GM20000 (cell line): ENCODE measurements around the gene SPSB4.

Experiments used
- DNase-seq: peaks from one replicate; pipeline ENCODE4 v3.0.0; 2012; ENCODE audit warnings: low spot score
- TF ChIP-seq, protein P1 (sequence below): IDR thresholded peaks from 2 replicates; pipeline ENCODE4 v1.5.1; 2012; ENCODE audit warnings: mild to moderate bottlenecking, control low read depth; ENCODE audit errors: extremely low read depth, missing control alignments

The SPSB4 gene

DNA sequence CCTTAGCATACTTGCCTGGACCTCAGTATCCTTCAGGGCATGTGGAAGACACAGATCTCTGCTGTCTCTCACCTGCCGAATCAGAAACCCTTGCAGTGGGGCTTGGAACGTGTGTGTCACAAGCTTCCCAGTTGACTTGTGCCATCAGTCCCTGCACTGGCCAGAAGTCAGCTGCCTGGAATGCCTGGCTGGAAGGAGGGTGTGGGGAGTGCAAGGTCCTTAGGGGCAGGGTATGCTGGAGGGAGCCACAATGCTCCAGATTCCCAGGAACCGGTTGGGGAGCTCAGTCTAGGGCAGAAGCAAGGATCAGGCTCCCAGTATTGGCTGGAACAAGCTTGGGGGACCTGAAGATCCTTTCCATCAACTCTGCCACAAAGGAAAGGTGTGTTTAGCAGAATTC lies 27.1 kb downstream of the SPSB4 start:
- TF ChIP-seq, protein P1, sequence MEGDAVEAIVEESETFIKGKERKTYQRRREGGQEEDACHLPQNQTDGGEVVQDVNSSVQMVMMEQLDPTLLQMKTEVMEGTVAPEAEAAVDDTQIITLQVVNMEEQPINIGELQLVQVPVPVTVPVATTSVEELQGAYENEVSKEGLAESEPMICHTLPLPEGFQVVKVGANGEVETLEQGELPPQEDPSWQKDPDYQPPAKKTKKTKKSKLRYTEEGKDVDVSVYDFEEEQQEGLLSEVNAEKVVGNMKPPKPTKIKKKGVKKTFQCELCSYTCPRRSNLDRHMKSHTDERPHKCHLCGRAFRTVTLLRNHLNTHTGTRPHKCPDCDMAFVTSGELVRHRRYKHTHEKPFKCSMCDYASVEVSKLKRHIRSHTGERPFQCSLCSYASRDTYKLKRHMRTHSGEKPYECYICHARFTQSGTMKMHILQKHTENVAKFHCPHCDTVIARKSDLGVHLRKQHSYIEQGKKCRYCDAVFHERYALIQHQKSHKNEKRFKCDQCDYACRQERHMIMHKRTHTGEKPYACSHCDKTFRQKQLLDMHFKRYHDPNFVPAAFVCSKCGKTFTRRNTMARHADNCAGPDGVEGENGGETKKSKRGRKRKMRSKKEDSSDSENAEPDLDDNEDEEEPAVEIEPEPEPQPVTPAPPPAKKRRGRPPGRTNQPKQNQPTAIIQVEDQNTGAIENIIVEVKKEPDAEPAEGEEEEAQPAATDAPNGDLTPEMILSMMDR: no peak
- no peak for DNase-seq

DNA sequence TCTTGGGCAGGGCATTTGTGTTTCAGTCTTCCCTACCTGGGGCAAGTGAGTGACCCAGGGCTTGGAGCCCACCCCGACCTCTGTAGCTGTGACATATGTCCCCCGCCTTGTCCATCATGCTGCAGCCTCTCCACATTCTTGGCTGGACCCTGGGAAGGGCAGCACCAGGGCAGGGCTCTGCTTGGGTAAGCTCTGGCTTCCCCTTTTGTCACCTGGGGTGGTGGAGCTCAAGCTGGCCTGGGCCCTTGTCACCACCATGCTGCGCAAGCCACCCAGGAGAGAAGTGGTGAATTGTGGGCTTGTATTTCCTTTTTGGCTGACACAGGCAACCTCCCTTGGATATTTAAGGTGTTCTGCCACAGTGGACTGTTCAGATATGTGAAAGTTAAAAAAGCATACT lies 29.3 kb downstream of the SPSB4 start:
- TF ChIP-seq, protein P1: no peak
- DNase-seq: no peak

DNA sequence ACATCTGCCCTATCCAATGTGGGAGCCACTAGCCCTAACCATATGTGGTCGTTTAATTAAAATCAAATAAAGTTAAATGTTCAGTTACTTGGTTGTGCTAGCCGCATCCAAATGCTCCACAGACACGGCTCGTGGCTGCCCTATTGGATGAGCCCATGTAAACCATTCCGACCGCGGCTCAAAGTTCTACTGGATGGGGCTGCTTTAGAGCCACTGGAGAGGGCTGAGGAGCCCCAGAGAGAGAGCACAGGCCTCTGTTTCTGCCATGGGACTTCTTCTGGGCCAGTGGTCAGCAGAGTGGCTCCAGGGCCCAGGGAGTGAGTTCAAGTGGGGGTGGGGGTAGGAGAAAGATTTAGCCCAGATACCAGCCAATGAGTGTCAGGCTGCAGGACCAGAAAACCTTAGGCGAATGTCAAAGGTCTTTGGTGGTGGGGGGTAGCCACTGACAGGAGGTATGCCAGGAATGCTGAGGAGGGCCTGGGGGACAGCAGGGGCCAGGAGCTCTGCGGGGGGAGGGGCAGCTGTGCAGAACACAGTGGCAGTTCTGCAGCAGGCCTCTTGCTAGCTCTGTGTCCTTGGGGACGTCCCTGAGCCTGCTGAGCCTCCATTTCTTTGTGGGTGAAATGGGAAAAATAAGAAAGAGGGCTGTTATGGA lies 30.1 kb downstream of the SPSB4 start:
- DNase-seq: no peak
- TF ChIP-seq, protein P1: no peak

DNA sequence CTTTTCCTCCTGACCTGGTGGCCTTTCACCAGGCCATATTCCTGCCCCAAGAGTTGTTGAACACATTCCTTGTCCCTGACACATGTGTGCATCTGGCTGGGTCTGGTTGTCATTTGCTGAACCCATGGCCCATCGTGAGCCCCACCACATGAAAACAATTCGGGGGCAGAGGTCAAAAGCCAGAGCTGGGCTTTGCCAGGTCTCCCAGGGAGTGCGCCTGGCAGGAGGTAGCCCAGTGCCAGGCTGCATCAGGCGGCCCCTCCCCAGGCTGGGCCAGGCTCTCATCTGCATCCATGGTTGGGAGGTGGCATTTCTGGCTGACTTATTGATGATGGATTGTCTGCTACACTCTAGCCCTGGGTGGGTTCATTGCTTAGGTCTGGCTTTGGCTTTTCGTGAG lies 30.9 kb downstream of the SPSB4 start:
- TF ChIP-seq, protein P1: no peak
- no peak for DNase-seq

DNA sequence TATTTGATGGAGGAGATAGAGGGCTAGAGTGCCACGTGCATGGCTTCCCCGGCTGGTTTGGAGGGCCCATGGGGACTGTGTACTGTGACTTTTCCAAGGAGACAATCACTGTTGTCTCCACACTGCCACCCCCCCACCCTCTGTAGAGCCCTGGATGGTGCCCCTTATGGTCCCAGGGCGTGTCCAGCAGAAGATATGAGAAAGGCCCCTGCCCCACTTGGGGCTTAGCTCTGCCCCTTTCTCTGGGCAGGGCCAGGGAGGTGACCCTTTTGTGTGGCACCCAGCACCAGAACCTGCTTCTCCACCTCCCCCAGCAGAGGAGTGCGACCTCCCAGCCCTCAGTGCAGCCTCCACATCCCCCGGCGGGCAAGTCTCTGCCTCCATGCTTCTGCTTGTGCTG lies 32.1 kb downstream of the SPSB4 start:
- TF ChIP-seq, protein P1: no peak
- DNase-seq: no peak

DNA sequence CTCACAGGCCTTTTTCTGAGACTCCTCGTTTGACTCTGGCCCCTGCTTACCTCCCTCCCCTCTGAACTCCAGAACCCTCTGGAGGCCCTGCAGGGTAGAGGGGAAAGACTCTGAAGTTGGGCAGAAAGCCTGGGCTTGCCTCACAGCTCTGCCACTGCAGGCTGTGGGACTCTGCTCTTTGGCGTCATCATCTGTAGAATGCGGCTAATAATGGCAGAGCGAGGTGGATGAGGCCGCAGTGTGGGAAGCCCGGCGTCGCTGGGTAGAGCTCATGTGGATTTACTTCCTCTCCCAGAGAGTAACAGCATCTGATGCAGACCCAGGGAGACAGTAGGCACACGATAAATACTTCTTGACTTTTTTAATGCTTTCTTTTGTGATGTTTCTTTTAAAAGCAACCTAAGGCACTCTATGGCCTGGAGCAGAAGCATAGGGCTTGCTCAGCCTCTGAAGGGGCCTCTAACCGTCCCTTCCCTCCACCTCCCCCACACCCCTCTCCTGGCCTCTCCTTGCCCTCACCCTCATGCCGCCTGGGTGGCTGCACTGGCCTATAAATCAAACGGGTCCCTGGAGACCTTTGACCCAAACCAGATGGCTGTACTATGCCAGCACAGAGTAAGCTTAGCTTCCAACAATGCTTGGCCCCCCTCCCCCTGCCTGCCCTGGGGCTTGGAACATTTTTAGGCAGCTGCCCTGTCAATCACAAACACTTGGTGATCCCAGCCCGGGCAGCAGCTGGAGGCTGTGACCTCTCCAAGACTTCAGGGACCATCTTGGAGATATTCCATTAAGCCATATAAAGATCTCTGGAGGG lies 32.9 kb downstream of the SPSB4 start:
- DNase-seq: no peak
- TF ChIP-seq, protein P1: no peak

DNA sequence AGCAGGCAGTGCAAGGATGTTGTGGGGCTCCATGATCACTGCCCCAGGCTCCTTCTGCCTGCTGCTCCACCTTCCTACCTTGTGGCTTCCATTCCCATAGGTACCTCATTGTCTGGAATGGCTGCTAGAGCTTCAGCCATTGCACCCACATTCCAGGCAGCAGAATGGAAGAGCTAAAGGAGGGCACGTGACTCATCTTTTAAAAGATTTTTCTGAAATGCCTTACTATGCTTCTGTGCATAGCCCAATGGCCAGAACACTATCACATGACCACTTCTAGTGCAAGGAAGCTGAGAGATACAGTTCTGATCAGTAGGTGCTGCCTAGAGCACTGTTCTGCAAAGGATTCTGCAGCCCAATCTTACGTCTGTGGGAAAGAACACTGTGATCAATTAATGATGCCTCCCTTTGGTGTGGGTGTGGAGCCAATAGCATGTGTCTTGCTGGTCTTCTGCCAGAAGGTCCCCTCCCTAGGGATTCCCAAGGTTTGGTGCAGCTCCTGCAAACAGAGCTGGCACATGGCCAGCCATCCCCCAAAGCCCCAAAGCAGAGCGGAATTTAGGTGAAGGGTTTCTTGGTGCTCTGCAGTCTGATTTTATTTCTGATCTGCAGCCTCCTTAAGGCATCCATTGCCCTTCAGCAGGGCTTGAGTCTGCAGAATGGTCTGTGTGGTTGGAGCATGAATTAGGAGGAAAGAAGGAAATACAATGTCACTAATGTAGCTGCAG lies 34.4 kb downstream of the SPSB4 start:
- DNase-seq: no peak
- TF ChIP-seq, protein P1: no peak
